GM23338 (cell line): ENCODE data around the gene GBP5. TPM values are rescaled to one million over a fixed set of nuclear protein-coding genes. Genes with fewer than 3 reads are reported as not detected.

ENCODE experiments used
- ATAC-seq: fragments of 200-7000 bp; cut with Tn5 transposase; 3 replicates; pipeline ENCODE4 v1.9.1; 2020
- DNase-seq: peaks from one replicate; pipeline ENCODE4 v3.0.0-alpha.2; 2015; ENCODE audit warnings: low spot score
- H2AFZ ChIP-seq: fragments of 200-600 bp; sonication (generic); 2 replicates; pipeline ENCODE4 v1.8.0; 2016; ENCODE audit warnings: antibody characterized with exemption, mild to moderate bottlenecking, moderate library complexity
- H3F3A ChIP-seq: fragments of 200-600 bp; sonication (generic); replicated peaks from 2 replicates; pipeline ENCODE4 v1.8.0; 2017; ENCODE audit warnings: antibody characterized with exemption, mixed run types, low read depth
- H3K27ac ChIP-seq: fragments of 200-600 bp; sonication (generic); 2 replicates; pipeline ENCODE4 v1.6.1; 2016; ENCODE audit warnings: low read depth
- H3K27me3 ChIP-seq: fragments of 200-600 bp; sonication (generic); 2 replicates; pipeline ENCODE4 v1.8.0; 2016; ENCODE audit warnings: mild to moderate bottlenecking, mixed run types, moderate library complexity; ENCODE audit not compliant: insufficient read depth
- H3K36me3 ChIP-seq: fragments of 200-600 bp; sonication (generic); 2 replicates; pipeline ENCODE4 v1.8.0; 2016; ENCODE audit warnings: mild to moderate bottlenecking; ENCODE audit not compliant: insufficient read depth
- H3K4me1 ChIP-seq: fragments of 200-600 bp; sonication (generic); 2 replicates; pipeline ENCODE4 v1.8.0; 2016; ENCODE audit warnings: mild to moderate bottlenecking, moderate library complexity; ENCODE audit not compliant: insufficient read depth
- H3K4me2 ChIP-seq: fragments of 200-600 bp; sonication (generic); 2 replicates; pipeline ENCODE4 v1.7.1; 2017; ENCODE audit warnings: mixed run types
- H3K4me3 ChIP-seq: fragments of 200-600 bp; sonication (generic); 2 replicates; pipeline ENCODE4 v1.6.1; 2016; ENCODE audit warnings: mixed run types
- H3K79me2 ChIP-seq: fragments of 200-600 bp; sonication (generic); replicated peaks from 2 replicates; pipeline ENCODE4 v1.8.0; 2017; ENCODE audit warnings: mild to moderate bottlenecking; ENCODE audit not compliant: insufficient read depth
- H3K9me2 ChIP-seq: fragments of 200-600 bp; sonication (generic); 2 replicates; pipeline ENCODE4 v1.8.0; 2017; ENCODE audit not compliant: insufficient read depth
- H4K20me1 ChIP-seq: fragments of 200-600 bp; sonication (generic); replicated peaks from 2 replicates; pipeline ENCODE4 v1.8.0; 2017; ENCODE audit warnings: mild to moderate bottlenecking; ENCODE audit not compliant: insufficient read depth
- H3K27ac Mint-ChIP-seq: 2 replicates; pipeline ENCODE4 v1.8.0; 2020; ENCODE audit warnings: inconsistent platforms, mild to moderate bottlenecking, moderate library complexity, mixed read lengths
- H3K27me3 Mint-ChIP-seq: 3 replicates; pipeline ENCODE4 v1.8.0; 2022; ENCODE audit warnings: low read depth, mild to moderate bottlenecking, moderate library complexity, mixed read lengths, inconsistent platforms; ENCODE audit not compliant: insufficient read depth, poor library complexity
- H3K36me3 Mint-ChIP-seq: 3 replicates; pipeline ENCODE4 v1.8.0; 2021; ENCODE audit warnings: low read depth, mild to moderate bottlenecking, inconsistent platforms, moderate library complexity, mixed read lengths
- H3K4me1 Mint-ChIP-seq: 3 replicates; pipeline ENCODE4 v1.8.0; 2020; ENCODE audit warnings: mild to moderate bottlenecking, inconsistent platforms, mixed read lengths
- H3K4me3 Mint-ChIP-seq: 3 replicates; pipeline ENCODE4 v1.8.0; 2021; ENCODE audit warnings: moderate library complexity, mild to moderate bottlenecking, inconsistent platforms, mixed read lengths
- H3K9me3 Mint-ChIP-seq: 3 replicates; pipeline ENCODE4 v1.8.0; 2020; ENCODE audit warnings: moderate library complexity, mild to moderate bottlenecking, inconsistent platforms, mixed read lengths
- CREB1 ChIP-seq: fragments of 250-450 bp; sonication (Bioruptor Pico); IDR thresholded peaks from 2 replicates; pipeline ENCODE4 v1.5.0; 2020; ENCODE audit warnings: low read depth, mild to moderate bottlenecking, moderate library complexity
- EZH2phosphoT487 ChIP-seq: fragments of 200-600 bp; sonication (generic); IDR thresholded peaks from one replicate; pipeline ENCODE4 v1.8.1; 2018; ENCODE audit warnings: antibody characterized with exemption; ENCODE audit not compliant: unreplicated experiment
- JUNB ChIP-seq: IDR thresholded peaks from one replicate; pipeline ENCODE4 v1.6.1; 2016; ENCODE audit warnings: antibody characterized with exemption; ENCODE audit not compliant: unreplicated experiment
- POLR2AphosphoS5 ChIP-seq: IDR thresholded peaks from 2 replicates; pipeline ENCODE4 v1.6.1; 2016; ENCODE audit warnings: antibody characterized with exemption, low read depth
- STAT1 ChIP-seq: IDR thresholded peaks from one replicate; pipeline ENCODE4 v1.6.1; 2016; ENCODE audit warnings: antibody characterized with exemption; ENCODE audit not compliant: unreplicated experiment
- polyA plus RNA-seq: library from polyadenylated mRNA; unstranded; fragments of >200 nt; fragmentation: Nextera tagmentation; extraction: Ambion mirVana; gene quantifications from 2 replicates; pipeline ENCODE4 v1.2.1, GENCODE V29; 2016
- total RNA-seq: library from RNA; depleted of rRNA; stranded (reverse); fragments of >200 nt; shearing (Covaris generic); gene quantifications from 2 replicates; pipeline ENCODE4 v1.2.3, GENCODE V29; 2014; rRNA removed
- TF ChIP-seq, protein P1 (sequence below): fragments of 250-450 bp; sonication (Bioruptor Pico); IDR thresholded peaks from 2 replicates; pipeline ENCODE4 v1.5.0; 2020; ENCODE audit warnings: mild to moderate bottlenecking, moderate library complexity
- TF ChIP-seq, protein P2 (sequence below): IDR thresholded peaks from 2 replicates; pipeline ENCODE4 v1.6.1; 2016; ENCODE audit warnings: antibody characterized with exemption

GBP5 gene
- total and polyA plus RNA-seq, 2 experiments from 2014 or later = not detected

DNA sequence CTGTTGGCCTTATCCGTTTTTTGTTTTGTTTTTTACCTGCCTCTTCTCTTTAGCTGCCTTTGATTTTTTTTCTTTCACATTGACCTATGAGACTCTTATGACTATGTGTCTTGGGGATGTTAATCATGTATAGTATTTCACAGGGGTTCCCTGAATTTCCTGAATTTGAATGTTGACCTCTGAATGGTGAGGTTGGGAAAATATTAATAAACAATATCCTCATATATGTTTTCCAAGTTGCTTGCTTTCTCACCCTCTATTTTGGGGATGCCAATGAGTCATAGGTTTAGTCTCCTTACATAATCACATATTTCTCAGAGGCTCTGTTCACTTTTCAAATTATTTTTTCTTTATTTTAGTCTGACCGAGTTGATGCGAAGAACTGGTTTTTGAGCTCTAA lies 29.6 kb downstream of the GBP5 start:
- Histone ChIP-seq H3K36me3 (no peaks in the 10 kb centered on the region), H3F3A (no peaks in the 10 kb centered on the region), H3K79me2 (no peaks in the 10 kb centered on the region), H2AFZ (no peak overlapping the region), H3K9me2 (peaks cover 3% of the 10 kb centered on the region; the same call in 1 of the 2 replicates), H3K4me3 (no peak overlapping the region), H3K4me1 (peaks cover 10% of the 10 kb centered on the region), H4K20me1 (no peaks in the 10 kb centered on the region), H3K4me2 (no peak overlapping the region), H3K27ac (no peak overlapping the region), H3K27me3 (no peaks in the 10 kb centered on the region)
- no peaks in the 10 kb centered on the region for H3K9me3 Mint-ChIP-seq
- ATAC-seq = no peak
- no peaks in the 10 kb centered on the region for H3K36me3 Mint-ChIP-seq
- peaks cover 2% of the 10 kb centered on the region for H3K27me3 Mint-ChIP-seq
- TF ChIP-seq, protein P1, sequence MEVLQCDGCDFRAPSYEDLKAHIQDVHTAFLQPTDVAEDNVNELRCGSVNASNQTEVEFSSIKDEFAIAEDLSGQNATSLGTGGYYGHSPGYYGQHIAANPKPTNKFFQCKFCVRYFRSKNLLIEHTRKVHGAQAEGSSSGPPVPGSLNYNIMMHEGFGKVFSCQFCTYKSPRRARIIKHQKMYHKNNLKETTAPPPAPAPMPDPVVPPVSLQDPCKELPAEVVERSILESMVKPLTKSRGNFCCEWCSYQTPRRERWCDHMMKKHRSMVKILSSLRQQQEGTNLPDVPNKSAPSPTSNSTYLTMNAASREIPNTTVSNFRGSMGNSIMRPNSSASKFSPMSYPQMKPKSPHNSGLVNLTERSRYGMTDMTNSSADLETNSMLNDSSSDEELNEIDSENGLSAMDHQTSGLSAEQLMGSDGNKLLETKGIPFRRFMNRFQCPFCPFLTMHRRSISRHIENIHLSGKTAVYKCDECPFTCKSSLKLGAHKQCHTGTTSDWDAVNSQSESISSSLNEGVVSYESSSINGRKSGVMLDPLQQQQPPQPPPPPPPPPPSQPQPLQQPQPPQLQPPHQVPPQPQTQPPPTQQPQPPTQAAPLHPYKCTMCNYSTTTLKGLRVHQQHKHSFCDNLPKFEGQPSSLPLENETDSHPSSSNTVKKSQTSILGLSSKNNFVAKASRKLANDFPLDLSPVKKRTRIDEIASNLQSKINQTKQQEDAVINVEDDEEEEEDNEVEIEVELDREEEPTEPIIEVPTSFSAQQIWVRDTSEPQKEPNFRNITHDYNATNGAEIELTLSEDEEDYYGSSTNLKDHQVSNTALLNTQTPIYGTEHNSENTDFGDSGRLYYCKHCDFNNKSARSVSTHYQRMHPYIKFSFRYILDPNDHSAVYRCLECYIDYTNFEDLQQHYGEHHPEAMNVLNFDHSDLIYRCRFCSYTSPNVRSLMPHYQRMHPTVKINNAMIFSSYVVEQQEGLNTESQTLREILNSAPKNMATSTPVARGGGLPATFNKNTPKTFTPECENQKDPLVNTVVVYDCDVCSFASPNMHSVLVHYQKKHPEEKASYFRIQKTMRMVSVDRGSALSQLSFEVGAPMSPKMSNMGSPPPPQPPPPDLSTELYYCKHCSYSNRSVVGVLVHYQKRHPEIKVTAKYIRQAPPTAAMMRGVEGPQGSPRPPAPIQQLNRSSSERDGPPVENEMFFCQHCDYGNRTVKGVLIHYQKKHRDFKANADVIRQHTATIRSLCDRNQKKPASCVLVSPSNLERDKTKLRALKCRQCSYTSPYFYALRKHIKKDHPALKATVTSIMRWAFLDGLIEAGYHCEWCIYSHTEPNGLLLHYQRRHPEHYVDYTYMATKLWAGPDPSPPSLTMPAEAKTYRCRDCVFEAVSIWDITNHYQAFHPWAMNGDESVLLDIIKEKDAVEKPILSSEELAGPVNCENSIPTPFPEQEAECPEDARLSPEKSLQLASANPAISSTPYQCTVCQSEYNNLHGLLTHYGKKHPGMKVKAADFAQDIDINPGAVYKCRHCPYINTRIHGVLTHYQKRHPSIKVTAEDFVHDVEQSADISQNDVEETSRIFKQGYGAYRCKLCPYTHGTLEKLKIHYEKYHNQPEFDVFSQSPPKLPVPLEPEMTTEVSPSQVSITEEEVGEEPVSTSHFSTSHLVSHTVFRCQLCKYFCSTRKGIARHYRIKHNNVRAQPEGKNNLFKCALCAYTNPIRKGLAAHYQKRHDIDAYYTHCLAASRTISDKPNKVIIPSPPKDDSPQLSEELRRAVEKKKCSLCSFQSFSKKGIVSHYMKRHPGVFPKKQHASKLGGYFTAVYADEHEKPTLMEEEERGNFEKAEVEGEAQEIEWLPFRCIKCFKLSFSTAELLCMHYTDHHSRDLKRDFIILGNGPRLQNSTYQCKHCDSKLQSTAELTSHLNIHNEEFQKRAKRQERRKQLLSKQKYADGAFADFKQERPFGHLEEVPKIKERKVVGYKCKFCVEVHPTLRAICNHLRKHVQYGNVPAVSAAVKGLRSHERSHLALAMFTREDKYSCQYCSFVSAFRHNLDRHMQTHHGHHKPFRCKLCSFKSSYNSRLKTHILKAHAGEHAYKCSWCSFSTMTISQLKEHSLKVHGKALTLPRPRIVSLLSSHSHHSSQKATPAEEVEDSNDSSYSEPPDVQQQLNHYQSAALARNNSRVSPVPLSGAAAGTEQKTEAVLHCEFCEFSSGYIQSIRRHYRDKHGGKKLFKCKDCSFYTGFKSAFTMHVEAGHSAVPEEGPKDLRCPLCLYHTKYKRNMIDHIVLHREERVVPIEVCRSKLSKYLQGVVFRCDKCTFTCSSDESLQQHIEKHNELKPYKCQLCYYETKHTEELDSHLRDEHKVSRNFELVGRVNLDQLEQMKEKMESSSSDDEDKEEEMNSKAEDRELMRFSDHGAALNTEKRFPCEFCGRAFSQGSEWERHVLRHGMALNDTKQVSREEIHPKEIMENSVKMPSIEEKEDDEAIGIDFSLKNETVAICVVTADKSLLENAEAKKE (CRISPR knock-in tag) = no peak
- TF ChIP-seq JUNB (no peak), POLR2AphosphoS5 (no peak), CREB1 (CRISPR knock-in tag) (no peak), EZH2phosphoT487 (no peak), STAT1 (no peak)
- TF ChIP-seq, protein P2, sequence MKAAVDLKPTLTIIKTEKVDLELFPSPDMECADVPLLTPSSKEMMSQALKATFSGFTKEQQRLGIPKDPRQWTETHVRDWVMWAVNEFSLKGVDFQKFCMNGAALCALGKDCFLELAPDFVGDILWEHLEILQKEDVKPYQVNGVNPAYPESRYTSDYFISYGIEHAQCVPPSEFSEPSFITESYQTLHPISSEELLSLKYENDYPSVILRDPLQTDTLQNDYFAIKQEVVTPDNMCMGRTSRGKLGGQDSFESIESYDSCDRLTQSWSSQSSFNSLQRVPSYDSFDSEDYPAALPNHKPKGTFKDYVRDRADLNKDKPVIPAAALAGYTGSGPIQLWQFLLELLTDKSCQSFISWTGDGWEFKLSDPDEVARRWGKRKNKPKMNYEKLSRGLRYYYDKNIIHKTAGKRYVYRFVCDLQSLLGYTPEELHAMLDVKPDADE = no peak
- H3K4me1 Mint-ChIP-seq = peaks cover 20% of the 10 kb centered on the region
- DNase-seq = no peak
- H3K4me3 Mint-ChIP-seq = no peak overlapping the region
- H3K27ac Mint-ChIP-seq = no peak overlapping the region

Other genes with a start within 250 kb of the GBP5 start
- gene GBP3, start 250.0 kb downstream of the GBP5 start, total RNA-seq = not detected in 2 replicates
- 0.13 TPM in 1 of 2 replicates, not detected in the other for gene GBP3, start 250.0 kb downstream of the GBP5 start, polyA plus RNA-seq
- gene GBP1, start 207.7 kb downstream of the GBP5 start, total RNA-seq = not detected in 2 replicates
- gene GBP1, start 207.7 kb downstream of the GBP5 start, polyA plus RNA-seq = 0.13 TPM in 1 of 2 replicates, not detected in the other
- gene GBP2, start 146.7 kb downstream of the GBP5 start, total RNA-seq = not detected in 2 replicates
- gene GBP2, start 146.7 kb downstream of the GBP5 start, polyA plus RNA-seq = not detected in 2 replicates
- not detected in 2 replicates for gene GBP7, start 96.9 kb downstream of the GBP5 start, total RNA-seq
- gene GBP7, start 96.9 kb downstream of the GBP5 start, polyA plus RNA-seq = not detected in 2 replicates
- gene GBP4, start 73.9 kb downstream of the GBP5 start, total RNA-seq = 0.03 TPM in 1 of 2 replicates, not detected in the other
- 0.05 TPM in 1 of 2 replicates, not detected in the other for gene GBP4, start 73.9 kb downstream of the GBP5 start, polyA plus RNA-seq
- not detected in 2 replicates for gene GBP6, start 91.2 kb upstream of the GBP5 start, total RNA-seq
- gene GBP6, start 91.2 kb upstream of the GBP5 start, polyA plus RNA-seq = not detected in 2 replicates